Skeletal muscle tissue (tissue), 4 donors: ENCODE results near the gene POLN. TPM values are rescaled to one million over a fixed set of nuclear protein-coding genes. Genes with fewer than 3 reads are reported as not detected.
"Not testable (repeated sequence)": the region's sequence is repeated elsewhere in the genome, so short reads cannot be mapped to it uniquely, and the experiment has no call there.

Experiments used
- H3K27ac ChIP-seq: one replicate; pipeline ENCODE4 v1.7.0; 2013; ENCODE audit warnings: mild to moderate bottlenecking, low read depth, low read length, inconsistent platforms
- H3K27me3 ChIP-seq, 3 donors: one replicate each; pipeline ENCODE4 v1.7.0; 2013; ENCODE audit warnings: low read length in 3 of 3; ENCODE audit not compliant: control insufficient read depth in 3 of 3, insufficient read depth in 3 of 3
- H3K36me3 ChIP-seq, 3 donors: one replicate each; pipeline ENCODE4 v1.7.0; 2013; ENCODE audit warnings: low read length in 3 of 3; ENCODE audit not compliant: control insufficient read depth in 3 of 3, insufficient read depth in 3 of 3
- H3K4me1 ChIP-seq, 3 donors: one replicate each; pipeline ENCODE4 v1.7.0; 2013; ENCODE audit warnings: low read length in 3 of 3, mild to moderate bottlenecking in 3 of 3; ENCODE audit not compliant: control insufficient read depth in 3 of 3, insufficient read depth in 3 of 3
- H3K4me3 ChIP-seq, 3 donors: one replicate each; pipeline ENCODE4 v1.7.0; 2013; ENCODE audit warnings: low read length in 3 of 3
- H3K9ac ChIP-seq, 3 donors: one replicate each; pipeline ENCODE4 v1.7.0; 2013; ENCODE audit warnings: low read length in 3 of 3, mild to moderate bottlenecking in 3 of 3, moderate library complexity in 2 of 3, low read depth in 1 of 3
- H3K9me3 ChIP-seq, 3 donors: one replicate each; pipeline ENCODE4 v1.7.0; 2013; ENCODE audit warnings: low read length in 3 of 3; ENCODE audit not compliant: control insufficient read depth in 3 of 3
- total RNA-seq: library from RNA; depleted of rRNA; stranded (reverse); fragments of >200 nt; gene quantifications from one replicate; pipeline ENCODE4 v1.2.3, GENCODE V29; 2014
- donor health status: Osteomylitis.

POLN gene
- total RNA-seq, 1 donor from 2014 or later: 4.2 TPM

DNA sequence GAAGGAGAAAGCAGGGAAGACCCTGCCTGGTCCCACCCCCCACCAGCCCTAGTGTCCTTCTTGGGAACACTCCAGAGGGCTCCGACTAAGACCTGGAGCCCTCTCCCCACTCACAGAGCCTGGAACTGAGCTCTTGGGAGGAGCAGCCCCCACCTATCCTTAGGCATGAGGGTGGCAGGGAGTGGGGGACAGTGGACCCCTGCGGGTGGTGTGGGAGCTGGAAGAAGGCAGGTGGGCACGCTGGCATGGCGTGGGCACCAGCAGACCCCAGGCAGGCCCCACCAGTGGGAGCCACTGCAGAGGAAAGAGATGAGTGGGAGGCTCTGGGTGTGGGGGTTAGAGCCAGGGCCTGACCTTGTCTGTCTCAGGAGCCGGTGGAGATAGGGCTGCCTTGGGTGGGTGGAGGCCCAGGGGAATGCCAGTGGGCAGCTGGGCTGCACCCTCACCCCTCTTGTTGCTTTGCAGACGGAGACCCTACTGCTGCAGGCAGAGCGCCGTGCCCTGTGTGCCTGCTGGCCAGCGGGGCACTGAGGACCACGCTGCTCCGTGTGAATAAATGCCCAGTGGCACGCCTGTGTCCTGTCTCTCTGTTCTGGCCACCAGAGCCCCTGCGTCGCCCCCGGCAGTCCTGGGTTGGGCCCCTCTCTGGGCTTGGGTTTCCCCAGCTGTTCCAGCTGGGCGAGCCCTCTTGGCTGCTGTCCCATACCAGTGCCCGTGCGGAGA, 198.4 kb downstream of the POLN start:
- H3K27me3 ChIP-seq: peaks cover 37 to 43% (median 42%) of the 10 kb centered on the region in 3 donors
- H3K9ac ChIP-seq: no peak overlapping the region
- H3K36me3 ChIP-seq: no peaks in the 10 kb centered on the region
- H3K4me3 ChIP-seq: no peak overlapping the region
- H3K4me1 ChIP-seq: peaks cover 6 to 17% (median 8%) of the 10 kb centered on the region in 3 donors
- no peak overlapping the region for H3K27ac ChIP-seq
- no peaks in the 10 kb centered on the region for H3K9me3 ChIP-seq

- Histone ChIP-seq H3K4me3 (no peak overlapping the region), H3K4me1 (peaks cover 6 to 17% (median 8%) of the 10 kb centered on the region in 3 donors), H3K9me3 (no peaks in the 10 kb centered on the region), H3K27ac (no peak overlapping the region), H3K36me3 (no peaks in the 10 kb centered on the region), H3K27me3 (peaks cover 37 to 42% (median 38%) of the 10 kb centered on the region in 3 donors), H3K9ac (no peak overlapping the region)
Observed at GRCh38 chr4:2042947-2043395, 198.9 kb downstream of the POLN start.

DNA sequence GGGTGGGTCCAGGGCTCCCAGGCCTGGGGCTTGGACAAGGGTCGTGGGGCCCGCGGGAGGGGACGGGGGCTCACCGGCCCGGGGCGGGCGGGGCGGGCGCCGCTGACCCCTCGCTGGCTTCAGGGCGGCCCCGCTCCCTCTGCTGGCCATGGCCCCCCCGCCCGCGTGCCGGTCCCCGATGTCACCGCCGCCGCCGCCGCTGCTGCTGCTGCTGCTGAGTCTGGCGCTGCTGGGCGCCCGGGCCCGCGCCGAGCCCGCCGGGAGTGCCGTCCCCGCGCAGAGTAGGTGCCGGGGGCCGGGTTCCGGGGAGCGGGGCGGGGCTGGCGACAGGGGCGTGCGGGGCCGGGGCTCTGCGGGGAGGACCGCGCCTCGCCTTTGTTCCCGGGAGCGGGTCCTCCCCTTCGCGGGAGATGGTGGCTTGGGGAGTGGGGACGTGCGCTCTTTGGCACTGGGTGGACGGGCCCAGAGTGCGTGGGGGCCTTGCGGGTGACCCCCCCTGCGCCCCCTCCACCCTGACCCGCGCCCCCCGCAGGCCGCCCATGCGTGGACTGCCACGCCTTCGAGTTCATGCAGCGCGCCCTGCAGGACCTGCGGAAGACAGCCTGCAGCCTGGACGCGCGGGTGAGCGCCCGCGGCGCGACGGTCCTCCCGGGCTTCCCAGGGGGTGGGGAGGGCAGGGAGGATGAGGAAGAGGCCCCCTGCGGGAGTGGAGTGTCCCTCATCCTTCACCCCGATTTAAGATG, 199.5 kb downstream of the POLN start:
- H3K9me3 ChIP-seq: no peaks in the 10 kb centered on the region
- H3K4me1 ChIP-seq: peaks cover 6 to 17% (median 8%) of the 10 kb centered on the region in 3 donors
- H3K9ac ChIP-seq: no peak overlapping the region
- peaks cover 31 to 42% (median 34%) of the 10 kb centered on the region in 3 donors for H3K27me3 ChIP-seq
- H3K27ac ChIP-seq: no peak overlapping the region
- peak overlapping the region in 1 of 3 donors; percentile 64 for H3K4me3 ChIP-seq
- no peaks in the 10 kb centered on the region for H3K36me3 ChIP-seq

DNA sequence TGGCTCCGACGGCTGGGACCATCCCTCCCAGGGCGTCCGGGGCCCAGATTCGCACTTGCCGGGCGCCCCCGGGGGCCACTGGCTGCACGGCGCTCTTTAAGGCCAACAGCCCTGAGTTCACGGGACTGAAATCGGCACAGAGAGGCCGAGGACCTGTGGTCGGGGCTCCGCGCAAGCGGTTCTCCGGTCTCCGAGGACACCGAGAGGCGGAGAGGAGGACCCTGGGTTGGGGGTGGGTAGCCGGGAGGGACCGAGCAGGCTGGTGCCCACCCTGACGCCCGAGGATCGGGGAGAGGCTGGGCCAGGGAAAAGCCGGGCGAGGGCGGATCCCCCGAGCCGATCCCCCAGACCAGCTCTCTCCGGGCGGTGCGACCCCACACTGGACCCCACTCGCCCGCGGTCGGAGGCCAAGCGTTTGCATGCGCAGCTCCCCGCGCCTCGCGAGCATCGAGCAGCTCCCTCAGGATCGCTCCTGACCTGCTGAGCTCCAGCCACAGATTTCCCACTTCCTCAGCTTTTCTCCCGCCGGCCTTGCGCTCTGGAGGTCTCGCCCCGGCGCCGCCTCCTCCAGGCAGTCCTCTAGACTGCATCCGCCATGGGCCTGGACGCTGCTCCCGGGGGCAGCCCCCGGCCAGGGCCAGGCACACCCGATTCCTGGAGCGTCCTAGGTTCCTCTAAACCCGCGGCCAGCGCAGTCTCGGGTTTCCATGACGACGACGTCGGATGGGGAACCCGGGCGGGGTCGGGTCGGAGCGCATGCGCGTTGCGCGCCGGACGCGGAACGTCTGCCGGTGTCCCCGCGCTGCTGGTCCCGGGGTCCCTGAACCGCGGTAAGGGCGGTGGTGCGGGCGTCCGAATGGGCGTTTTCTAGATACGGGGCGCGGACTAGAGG, 200.4 kb downstream of the POLN start:
- Histone ChIP-seq H3K9me3 (no peaks in the 10 kb centered on the region), H3K4me3 (peak overlapping the region; percentile 63 to 65 (median 64)), H3K9ac (no peak overlapping the region), H3K27me3 (peaks cover 30 to 42% (median 35%) of the 10 kb centered on the region in 3 donors), H3K27ac (no peak overlapping the region), H3K4me1 (peaks cover 6 to 17% (median 8%) of the 10 kb centered on the region in 3 donors), H3K36me3 (no peaks in the 10 kb centered on the region)

DNA sequence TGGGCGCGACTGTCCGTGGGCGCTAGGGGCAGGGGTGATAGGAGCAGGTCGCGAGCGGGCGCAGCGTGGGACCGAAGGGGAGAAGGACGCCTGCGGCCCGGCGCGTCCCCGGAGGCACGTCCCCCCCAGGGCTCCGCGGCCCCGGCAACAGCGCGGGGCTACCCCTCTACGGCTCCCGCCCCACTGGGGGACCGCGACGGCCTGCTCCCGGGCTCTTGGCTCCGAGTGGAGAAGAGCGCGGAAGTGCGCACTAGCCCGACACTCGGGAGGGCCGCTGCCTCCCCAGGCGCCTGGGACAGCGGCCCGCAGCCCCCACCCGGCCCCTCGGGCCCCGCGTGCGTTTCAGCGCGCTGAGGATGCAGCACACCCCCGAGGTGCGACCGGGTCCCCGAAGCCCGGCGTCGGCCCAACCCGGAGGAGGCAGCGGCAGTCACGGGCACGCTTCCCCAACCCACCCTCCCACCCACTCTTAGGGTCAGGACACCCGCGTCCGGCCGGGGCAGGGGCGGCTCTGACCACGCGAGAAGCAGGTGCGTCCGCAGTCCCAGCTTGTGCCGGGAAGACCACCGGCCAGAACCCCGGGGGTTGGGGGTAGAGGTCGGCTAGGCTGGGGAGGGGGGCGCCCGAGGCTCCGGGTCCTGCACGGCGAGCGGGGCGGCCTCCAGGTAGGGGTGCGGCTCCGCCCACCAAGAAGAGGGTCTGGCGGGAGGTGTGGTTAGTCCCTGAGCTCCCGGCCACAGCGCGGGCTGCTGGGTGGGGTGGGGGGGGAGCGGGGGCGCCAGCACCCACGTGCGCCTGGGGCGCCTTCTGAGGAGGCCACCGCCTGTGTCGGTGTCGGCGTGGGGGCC, 201.3 kb downstream of the POLN start:
- peaks cover 29 to 41% (median 41%) of the 10 kb centered on the region in 3 donors for H3K27me3 ChIP-seq
- peaks cover 6 to 11% (median 8%) of the 10 kb centered on the region in 3 donors for H3K4me1 ChIP-seq
- no peaks in the 10 kb centered on the region for H3K9me3 ChIP-seq
- H3K27ac ChIP-seq: no peak overlapping the region
- no peak overlapping the region for H3K9ac ChIP-seq
- H3K36me3 ChIP-seq: no peaks in the 10 kb centered on the region
- H3K4me3 ChIP-seq: peak overlapping the region in 1 of 3 donors; percentile 65

DNA sequence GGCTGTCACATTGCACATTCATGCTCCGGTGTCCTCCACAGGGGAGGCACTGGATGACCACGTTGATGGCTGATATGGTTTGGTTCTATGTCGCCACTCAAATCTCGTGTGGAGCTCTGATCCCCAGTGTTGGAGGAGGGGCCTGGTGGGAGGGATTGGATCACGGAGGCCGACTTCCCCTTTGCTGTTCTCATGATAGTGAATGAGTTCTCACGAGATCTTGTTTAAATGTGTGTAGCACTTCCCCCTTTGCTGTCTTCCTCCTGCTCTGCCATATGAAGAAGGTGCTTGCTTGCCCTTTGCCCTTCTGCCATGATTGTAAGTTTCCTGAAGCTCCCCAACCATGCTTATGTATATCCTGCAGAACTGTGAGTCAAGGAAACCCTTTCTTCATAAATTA, 205.1 kb downstream of the POLN start:
- Histone ChIP-seq H3K9me3 (no peaks in the 10 kb centered on the region), H3K4me3 (no peak overlapping the region), H3K27me3 (peaks cover 15 to 21% (median 17%) of the 10 kb centered on the region in 3 donors), H3K4me1 (peaks cover 6 to 8% (median 6%) of the 10 kb centered on the region in 3 donors), H3K27ac (no peak overlapping the region), H3K9ac (no peak overlapping the region), H3K36me3 (no peaks in the 10 kb centered on the region)

GRCh38 chr4:2036327-2036726, 205.6 kb downstream of the POLN start:
- H3K27ac ChIP-seq: no peak overlapping the region
- peaks cover 10 to 16% (median 12%) of the 10 kb centered on the region in 3 donors for H3K27me3 ChIP-seq
- no peaks in the 10 kb centered on the region for H3K9me3 ChIP-seq
- H3K4me3 ChIP-seq: no peak overlapping the region
- no peaks in the 10 kb centered on the region for H3K36me3 ChIP-seq
- H3K9ac ChIP-seq: peak overlapping the region in 1 of 3 donors; percentile 10
- H3K4me1 ChIP-seq: peaks cover under 1 to 3% (median 3%) of the 10 kb centered on the region in 3 donors

GRCh38 chr4:2031161-2031560, 210.8 kb downstream of the POLN start:
- not testable (repeated sequence) for H3K27ac ChIP-seq, H3K36me3 ChIP-seq, H3K9me3 ChIP-seq, H3K27me3 ChIP-seq, H3K4me1 ChIP-seq, H3K9ac ChIP-seq, H3K4me3 ChIP-seq

DNA sequence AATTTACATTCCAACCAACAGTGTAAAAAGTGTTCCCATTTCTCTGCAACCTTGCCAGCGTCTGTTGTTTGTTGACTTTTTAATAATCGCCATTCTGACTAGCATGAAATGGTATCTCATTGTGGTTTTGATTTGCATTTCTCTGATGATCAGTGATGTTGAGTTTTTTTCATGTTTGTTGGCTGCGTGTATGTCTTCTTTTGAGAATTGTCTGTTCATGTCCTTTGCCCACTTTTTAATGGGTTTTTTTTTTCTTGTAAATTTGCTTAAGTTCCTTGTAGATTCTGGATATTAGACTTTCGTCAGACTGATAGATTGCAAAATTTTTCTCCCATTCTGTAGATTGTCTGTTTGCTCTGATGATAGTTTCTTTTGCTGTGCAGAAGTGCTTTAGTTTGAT, 214.8 kb downstream of the POLN start:
- not testable (repeated sequence) for H3K27me3 ChIP-seq, H3K4me3 ChIP-seq, H3K27ac ChIP-seq, H3K9me3 ChIP-seq, H3K4me1 ChIP-seq, H3K9ac ChIP-seq, H3K36me3 ChIP-seq
